Measurements from ENCODE around the gene SLC6A1. TPM values are rescaled to one million over a fixed set of nuclear protein-coding genes. Genes with fewer than 3 reads are reported as not detected.

SLC6A1 gene
- total and polyA plus RNA-seq, 8 donors: 0.29 to 5.6 (median 2.8) TPM; not detected in 5

GRCh38 chr3:11014752-11015151 lies 22.2 kb downstream of the SLC6A1 start:
- intact Hi-C loops (cut with DNase I; ENCODE audit: low total_unique reads): no loop called here
- H3K9me3 ChIP-seq: no peaks in the 10 kb centered on the region
- DNase-seq: no peak
- H3K36me3 ChIP-seq: no peaks in the 10 kb centered on the region
- no peaks in the 10 kb centered on the region for H3K4me1 ChIP-seq
- 74 to 85% (median 82%) methylated on average over 15 of the region's 15 CpGs for WGBS, 5 donors
- H3K4me3 ChIP-seq: no peak overlapping the region
- no peak for TF ChIP-seq POLR2A (IDR thresholded peaks at IDR 0.05)
- no peak for TF ChIP-seq POLR2AphosphoS5 (IDR thresholded peaks at IDR 0.05)
- TF ChIP-seq CTCF (IDR thresholded peaks at IDR 0.05): no peak
- no peak for TF ChIP-seq EP300 (IDR thresholded peaks at IDR 0.05)
- no peak overlapping the region for H3K27ac ChIP-seq
- H3K27me3 ChIP-seq: peaks cover 0 to 43% (median 0%) of the 10 kb centered on the region in 3 donors

- Histone ChIP-seq H3K36me3 (no peaks in the 10 kb centered on the region), H3K4me3 (no peak overlapping the region), H3K27me3 (peaks cover 0 to 43% (median 0%) of the 10 kb centered on the region in 3 donors), H3K27ac (no peak overlapping the region), H3K9me3 (no peaks in the 10 kb centered on the region), H3K4me1 (no peaks in the 10 kb centered on the region)
- intact Hi-C loops (cut with DNase I; ENCODE audit: low total_unique reads): no loop called here
- DNase-seq: no peak
- TF ChIP-seq EP300 (IDR thresholded peaks at IDR 0.05): no peak
- no peak for TF ChIP-seq CTCF (IDR thresholded peaks at IDR 0.05)
- no peak for TF ChIP-seq POLR2A (IDR thresholded peaks at IDR 0.05)
- no peak for TF ChIP-seq POLR2AphosphoS5 (IDR thresholded peaks at IDR 0.05)
- WGBS, 5 donors: 76 to 82% (median 80%) methylated on average over 16 of the region's 16 CpGs
These were observed 22.8 kb downstream of the SLC6A1 start for GRCh38 chr3:11015369-11015768.

GRCh38 chr3:11016727-11017126 lies 24.2 kb downstream of the SLC6A1 start:
- WGBS, 5 donors: 65 to 79% (median 72%) methylated on average over 5 of the region's 5 CpGs
- Histone ChIP-seq H3K36me3 (no peaks in the 10 kb centered on the region), H3K4me3 (no peak overlapping the region), H3K27me3 (peaks cover 0 to 45% (median 3%) of the 10 kb centered on the region in 3 donors), H3K4me1 (no peaks in the 10 kb centered on the region), H3K9me3 (no peaks in the 10 kb centered on the region), H3K27ac (no peak overlapping the region)
- no peak for TF ChIP-seq POLR2AphosphoS5 (IDR thresholded peaks at IDR 0.05)
- no peak for TF ChIP-seq EP300 (IDR thresholded peaks at IDR 0.05)
- no peak for TF ChIP-seq CTCF (IDR thresholded peaks at IDR 0.05)
- TF ChIP-seq POLR2A (IDR thresholded peaks at IDR 0.05): no peak
- no peak for DNase-seq
- intact Hi-C loops (cut with DNase I; ENCODE audit: low total_unique reads): no loop called here

- WGBS, 5 donors: 56 to 70% (median 64%) methylated on average over 3 of the region's 3 CpGs
- no peak overlapping the region for H3K4me3 ChIP-seq
- H3K36me3 ChIP-seq: no peaks in the 10 kb centered on the region
- DNase-seq: no peak
- no peak for TF ChIP-seq EP300 (IDR thresholded peaks at IDR 0.05)
- TF ChIP-seq POLR2A (IDR thresholded peaks at IDR 0.05): no peak
- no peak for TF ChIP-seq POLR2AphosphoS5 (IDR thresholded peaks at IDR 0.05)
- no peak for TF ChIP-seq CTCF (IDR thresholded peaks at IDR 0.05)
- no peak overlapping the region for H3K27ac ChIP-seq
- intact Hi-C loops (cut with DNase I; ENCODE audit: low total_unique reads): no loop called here
- no peaks in the 10 kb centered on the region for H3K9me3 ChIP-seq
- H3K27me3 ChIP-seq: peaks cover 0 to 56% (median 4%) of the 10 kb centered on the region in 3 donors
- no peaks in the 10 kb centered on the region for H3K4me1 ChIP-seq
These were observed 26.7 kb downstream of the SLC6A1 start for GRCh38 chr3:11019116-11019819.

All from stomach (tissue), 9 donors.